Chondrocyte (in vitro differentiated cells): ENCODE data around the gene TEX19. TPM values are rescaled to one million over a fixed set of nuclear protein-coding genes. Genes with fewer than 3 reads are reported as not detected.

Experiments used
- DNase-seq: peaks from one replicate; pipeline ENCODE4 v3.0.0; 2021; ENCODE audit warnings: mixed read lengths, low spot score
- H3K27ac Mint-ChIP-seq: one replicate; pipeline ENCODE4 v1.8.0; 2021; ENCODE audit warnings: mild to moderate bottlenecking, moderate library complexity, mixed read lengths; ENCODE audit not compliant: unreplicated experiment
- H3K27me3 Mint-ChIP-seq: 2 replicates; pipeline ENCODE4 v1.8.0; 2021; ENCODE audit warnings: low read depth, mixed read lengths
- H3K36me3 Mint-ChIP-seq: 2 replicates; pipeline ENCODE4 v1.8.0; 2021; ENCODE audit warnings: low read depth, mixed read lengths
- H3K4me1 Mint-ChIP-seq: 2 replicates; pipeline ENCODE4 v1.8.0; 2021; ENCODE audit warnings: low read depth, mild to moderate bottlenecking, mixed read lengths
- H3K4me3 Mint-ChIP-seq: one replicate; pipeline ENCODE4 v1.8.0; 2021; ENCODE audit warnings: mild to moderate bottlenecking, moderate library complexity, mixed read lengths; ENCODE audit not compliant: unreplicated experiment
- H3K9me3 Mint-ChIP-seq: 2 replicates; pipeline ENCODE4 v1.8.0; 2021; ENCODE audit warnings: low read depth, mixed read lengths
- CTCF ChIP-seq: fragments of 200-600 bp; sonication (generic); IDR thresholded peaks from 2 replicates; pipeline ENCODE4 v1.5.0; 2021; ENCODE audit warnings: antibody characterized with exemption, mild to moderate bottlenecking, moderate library complexity
- total RNA-seq: library from RNA; stranded (reverse); gene quantifications from 3 replicates; pipeline ENCODE4 v1.2.1, GENCODE V29; 2021

Gene TEX19
- total RNA-seq, 1 donor from 2014 or later: not detected

GRCh38 chr17:82328141-82328993 is 30.7 kb upstream of the TEX19 start:
- Mint-ChIP-seq H3K4me1 (peaks cover 25% of the 10 kb centered on the region), H3K9me3 (no peaks in the 10 kb centered on the region), H3K27me3 (peaks cover 9% of the 10 kb centered on the region), H3K27ac (no peak overlapping the region), H3K4me3 (no peak overlapping the region), H3K36me3 (no peaks in the 10 kb centered on the region)
- TF ChIP-seq CTCF: no peak
- no peak for DNase-seq

- no peaks in the 10 kb centered on the region for H3K36me3 Mint-ChIP-seq
- DNase-seq: no peak
- H3K4me1 Mint-ChIP-seq: peaks cover 28% of the 10 kb centered on the region
- H3K9me3 Mint-ChIP-seq: no peaks in the 10 kb centered on the region
- no peak overlapping the region for H3K4me3 Mint-ChIP-seq
- no peak for TF ChIP-seq CTCF
- H3K27ac Mint-ChIP-seq: no peak overlapping the region
- H3K27me3 Mint-ChIP-seq: peaks cover 5% of the 10 kb centered on the region
Observed at GRCh38 chr17:82328994-82329507, 30.0 kb upstream of the TEX19 start.

GRCh38 chr17:82329683-82330321 is 29.2 kb upstream of the TEX19 start:
- Mint-ChIP-seq H3K4me1 (peaks cover 31% of the 10 kb centered on the region), H3K27me3 (peaks cover 5% of the 10 kb centered on the region), H3K4me3 (no peak overlapping the region), H3K9me3 (no peaks in the 10 kb centered on the region), H3K36me3 (no peaks in the 10 kb centered on the region), H3K27ac (no peak overlapping the region)
- DNase-seq: no peak
- no peak for TF ChIP-seq CTCF

- Mint-ChIP-seq H3K4me1 (peaks cover 35% of the 10 kb centered on the region), H3K27ac (no peak overlapping the region), H3K4me3 (no peak overlapping the region), H3K27me3 (peaks cover 6% of the 10 kb centered on the region), H3K9me3 (no peaks in the 10 kb centered on the region), H3K36me3 (no peaks in the 10 kb centered on the region)
- no peak for TF ChIP-seq CTCF
- DNase-seq: no peak
Observed at GRCh38 chr17:82330322-82331239, 28.5 kb upstream of the TEX19 start.
